H1 (cell line): Measurements from ENCODE around the gene TMEM232. TPM values are rescaled to one million over a fixed set of nuclear protein-coding genes. Genes with fewer than 3 reads are reported as not detected.

ENCODE experiments used
- BCL11A ChIP-seq, 2 experiments: IDR thresholded peaks; one replicate each; pipeline ENCODE4 v1.6.1; 2011; ENCODE audit warnings: low read depth in 2 of 2, low read length in 2 of 2, mild to moderate bottlenecking in 2 of 2
- BRCA1 ChIP-seq: IDR thresholded peaks from 2 replicates; pipeline ENCODE4 v1.6.1; 2012; ENCODE audit warnings: low read depth, low read length, improper control_type of control experiment
- CREB1 ChIP-seq: IDR thresholded peaks from 2 replicates; pipeline ENCODE4 v1.6.1; 2012; ENCODE audit warnings: inconsistent platforms
- FOSL1 ChIP-seq: IDR thresholded peaks from 2 replicates; pipeline ENCODE4 v1.6.1; 2011; ENCODE audit warnings: mild to moderate bottlenecking, low read depth, low read length, moderate library complexity; ENCODE audit not compliant: insufficient read depth
- GABPA ChIP-seq: IDR thresholded peaks from 2 replicates; pipeline ENCODE4 v1.6.1; 2011; ENCODE audit warnings: mild to moderate bottlenecking, low read length, moderate library complexity, borderline replicate concordance; ENCODE audit not compliant: insufficient read depth
- GTF2F1 ChIP-seq: IDR thresholded peaks from 2 replicates; pipeline ENCODE4 v1.6.1; 2012; ENCODE audit warnings: low read depth, low read length, improper control_type of control experiment, borderline replicate concordance
- JUND ChIP-seq: IDR thresholded peaks from 2 replicates; pipeline ENCODE4 v1.6.1; 2011; ENCODE audit warnings: mild to moderate bottlenecking, improper control_type of control experiment, low read length
- RAD21 ChIP-seq, 2 experiments: IDR thresholded peaks in 1 of 2; conservative IDR thresholded peaks in 1 of 2; 2 replicates each; pipeline ENCODE4 v1.6.1; 2011; ENCODE audit warnings: low read depth in 2 of 2, low read length in 2 of 2, improper control_type of control experiment in 1 of 2, inconsistent platforms in 1 of 2, mild to moderate bottlenecking in 1 of 2, moderate library complexity in 1 of 2
- polyA plus RNA-seq, 7 experiments: library from polyadenylated mRNA; depleted of rRNA in 3 of 7; stranded (reverse) in 5 of 7; unstranded in 2 of 7; fragments of >200 nt in 5 of 7; fragments of 200-250 nt in 2 of 7; gene quantifications; 1 replicate in 5 of 7; 2 replicates in 1 of 7; 4 replicates in 1 of 7; pipeline versions ENCODE4 v1.2.1 to v1.2.3, GENCODE V29; 2011 to 2013; ENCODE audit warnings: missing spikeins in 2 of 7, mixed read lengths in 2 of 7
- total RNA-seq: library from RNA; stranded (reverse); fragmentation: NEBNext Ultra II Directional; extraction: Animal tissue kit (Norgen Biotek cat#: 25700); gene quantifications from 2 replicates; pipeline ENCODE4 v1.2.1, GENCODE V29; 2021
- TF ChIP-seq, protein P1 (sequence below): fragments of 300-600 bp; sonication (generic); IDR thresholded peaks from 2 replicates; pipeline ENCODE4 v1.7.1; 2012; ENCODE audit warnings: low read length, moderate library complexity, mild to moderate bottlenecking, inconsistent platforms; ENCODE audit not compliant: insufficient replicate concordance

TMEM232 gene
- total and polyA plus RNA-seq, 2 of the 8 experiments (the other 6 are each of a cell fraction or from before 2014, with no cell fraction given): 0.38 to 1.3 TPM

DNA sequence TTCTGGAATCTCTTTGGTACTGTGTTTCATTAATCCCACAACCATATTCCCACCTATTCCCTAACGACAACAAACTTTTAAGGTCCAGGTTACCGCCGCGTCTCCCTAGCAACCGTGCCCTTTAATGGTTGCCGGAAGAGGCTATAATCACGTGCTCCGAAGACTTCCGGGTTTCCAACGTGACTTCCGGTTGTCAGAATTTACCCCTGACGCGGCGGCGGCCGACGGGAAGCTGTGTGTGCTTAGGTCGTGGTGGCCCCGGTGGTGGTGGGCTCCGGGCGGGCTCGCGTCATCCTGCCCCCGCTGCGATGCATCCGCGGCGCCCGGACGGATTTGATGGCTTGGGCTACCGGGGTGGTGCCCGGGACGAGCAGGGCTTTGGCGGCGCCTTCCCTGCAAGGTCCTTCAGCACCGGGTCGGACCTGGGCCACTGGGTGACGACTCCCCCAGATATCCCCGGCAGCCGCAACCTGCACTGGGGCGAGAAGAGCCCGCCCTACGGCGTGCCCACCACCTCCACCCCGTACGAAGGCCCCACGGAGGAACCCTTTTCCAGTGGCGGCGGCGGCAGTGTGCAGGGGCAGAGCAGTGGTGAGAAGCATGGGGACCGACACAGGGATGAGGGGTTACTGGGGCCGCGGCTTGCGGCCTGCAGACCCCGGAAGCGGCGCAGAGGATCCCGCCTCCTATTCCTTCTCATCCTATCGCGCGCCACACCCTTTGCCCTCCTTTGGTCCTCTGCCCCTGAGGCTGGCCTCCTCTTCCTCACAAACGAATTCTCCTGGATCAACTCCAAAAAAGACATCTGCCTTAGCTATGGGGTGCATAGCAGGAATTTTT is 12.6 kb upstream of the TMEM232 start, which contains the start of gene SLC25A46 (continued):
- TF ChIP-seq, protein P1, sequence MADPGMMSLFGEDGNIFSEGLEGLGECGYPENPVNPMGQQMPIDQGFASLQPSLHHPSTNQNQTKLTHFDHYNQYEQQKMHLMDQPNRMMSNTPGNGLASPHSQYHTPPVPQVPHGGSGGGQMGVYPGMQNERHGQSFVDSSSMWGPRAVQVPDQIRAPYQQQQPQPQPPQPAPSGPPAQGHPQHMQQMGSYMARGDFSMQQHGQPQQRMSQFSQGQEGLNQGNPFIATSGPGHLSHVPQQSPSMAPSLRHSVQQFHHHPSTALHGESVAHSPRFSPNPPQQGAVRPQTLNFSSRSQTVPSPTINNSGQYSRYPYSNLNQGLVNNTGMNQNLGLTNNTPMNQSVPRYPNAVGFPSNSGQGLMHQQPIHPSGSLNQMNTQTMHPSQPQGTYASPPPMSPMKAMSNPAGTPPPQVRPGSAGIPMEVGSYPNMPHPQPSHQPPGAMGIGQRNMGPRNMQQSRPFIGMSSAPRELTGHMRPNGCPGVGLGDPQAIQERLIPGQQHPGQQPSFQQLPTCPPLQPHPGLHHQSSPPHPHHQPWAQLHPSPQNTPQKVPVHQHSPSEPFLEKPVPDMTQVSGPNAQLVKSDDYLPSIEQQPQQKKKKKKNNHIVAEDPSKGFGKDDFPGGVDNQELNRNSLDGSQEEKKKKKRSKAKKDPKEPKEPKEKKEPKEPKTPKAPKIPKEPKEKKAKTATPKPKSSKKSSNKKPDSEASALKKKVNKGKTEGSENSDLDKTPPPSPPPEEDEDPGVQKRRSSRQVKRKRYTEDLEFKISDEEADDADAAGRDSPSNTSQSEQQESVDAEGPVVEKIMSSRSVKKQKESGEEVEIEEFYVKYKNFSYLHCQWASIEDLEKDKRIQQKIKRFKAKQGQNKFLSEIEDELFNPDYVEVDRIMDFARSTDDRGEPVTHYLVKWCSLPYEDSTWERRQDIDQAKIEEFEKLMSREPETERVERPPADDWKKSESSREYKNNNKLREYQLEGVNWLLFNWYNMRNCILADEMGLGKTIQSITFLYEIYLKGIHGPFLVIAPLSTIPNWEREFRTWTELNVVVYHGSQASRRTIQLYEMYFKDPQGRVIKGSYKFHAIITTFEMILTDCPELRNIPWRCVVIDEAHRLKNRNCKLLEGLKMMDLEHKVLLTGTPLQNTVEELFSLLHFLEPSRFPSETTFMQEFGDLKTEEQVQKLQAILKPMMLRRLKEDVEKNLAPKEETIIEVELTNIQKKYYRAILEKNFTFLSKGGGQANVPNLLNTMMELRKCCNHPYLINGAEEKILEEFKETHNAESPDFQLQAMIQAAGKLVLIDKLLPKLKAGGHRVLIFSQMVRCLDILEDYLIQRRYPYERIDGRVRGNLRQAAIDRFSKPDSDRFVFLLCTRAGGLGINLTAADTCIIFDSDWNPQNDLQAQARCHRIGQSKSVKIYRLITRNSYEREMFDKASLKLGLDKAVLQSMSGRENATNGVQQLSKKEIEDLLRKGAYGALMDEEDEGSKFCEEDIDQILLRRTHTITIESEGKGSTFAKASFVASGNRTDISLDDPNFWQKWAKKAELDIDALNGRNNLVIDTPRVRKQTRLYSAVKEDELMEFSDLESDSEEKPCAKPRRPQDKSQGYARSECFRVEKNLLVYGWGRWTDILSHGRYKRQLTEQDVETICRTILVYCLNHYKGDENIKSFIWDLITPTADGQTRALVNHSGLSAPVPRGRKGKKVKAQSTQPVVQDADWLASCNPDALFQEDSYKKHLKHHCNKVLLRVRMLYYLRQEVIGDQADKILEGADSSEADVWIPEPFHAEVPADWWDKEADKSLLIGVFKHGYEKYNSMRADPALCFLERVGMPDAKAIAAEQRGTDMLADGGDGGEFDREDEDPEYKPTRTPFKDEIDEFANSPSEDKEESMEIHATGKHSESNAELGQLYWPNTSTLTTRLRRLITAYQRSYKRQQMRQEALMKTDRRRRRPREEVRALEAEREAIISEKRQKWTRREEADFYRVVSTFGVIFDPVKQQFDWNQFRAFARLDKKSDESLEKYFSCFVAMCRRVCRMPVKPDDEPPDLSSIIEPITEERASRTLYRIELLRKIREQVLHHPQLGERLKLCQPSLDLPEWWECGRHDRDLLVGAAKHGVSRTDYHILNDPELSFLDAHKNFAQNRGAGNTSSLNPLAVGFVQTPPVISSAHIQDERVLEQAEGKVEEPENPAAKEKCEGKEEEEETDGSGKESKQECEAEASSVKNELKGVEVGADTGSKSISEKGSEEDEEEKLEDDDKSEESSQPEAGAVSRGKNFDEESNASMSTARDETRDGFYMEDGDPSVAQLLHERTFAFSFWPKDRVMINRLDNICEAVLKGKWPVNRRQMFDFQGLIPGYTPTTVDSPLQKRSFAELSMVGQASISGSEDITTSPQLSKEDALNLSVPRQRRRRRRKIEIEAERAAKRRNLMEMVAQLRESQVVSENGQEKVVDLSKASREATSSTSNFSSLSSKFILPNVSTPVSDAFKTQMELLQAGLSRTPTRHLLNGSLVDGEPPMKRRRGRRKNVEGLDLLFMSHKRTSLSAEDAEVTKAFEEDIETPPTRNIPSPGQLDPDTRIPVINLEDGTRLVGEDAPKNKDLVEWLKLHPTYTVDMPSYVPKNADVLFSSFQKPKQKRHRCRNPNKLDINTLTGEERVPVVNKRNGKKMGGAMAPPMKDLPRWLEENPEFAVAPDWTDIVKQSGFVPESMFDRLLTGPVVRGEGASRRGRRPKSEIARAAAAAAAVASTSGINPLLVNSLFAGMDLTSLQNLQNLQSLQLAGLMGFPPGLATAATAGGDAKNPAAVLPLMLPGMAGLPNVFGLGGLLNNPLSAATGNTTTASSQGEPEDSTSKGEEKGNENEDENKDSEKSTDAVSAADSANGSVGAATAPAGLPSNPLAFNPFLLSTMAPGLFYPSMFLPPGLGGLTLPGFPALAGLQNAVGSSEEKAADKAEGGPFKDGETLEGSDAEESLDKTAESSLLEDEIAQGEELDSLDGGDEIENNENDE: no peak
- no peak for TF ChIP-seq GTF2F1
- no peak for TF ChIP-seq BCL11A (IDR thresholded peaks at IDR 0.05; ENCODE audit: low read depth in 2 of 2, low read length in 2 of 2)
- TF ChIP-seq RAD21 (IDR thresholded peaks at IDR 0.05 in 1 of 2, conservative IDR thresholded peaks at IDR 0.05 in 1 of 2; ENCODE audit: low read depth in 2 of 2, low read length in 2 of 2): no peak
- no peak for TF ChIP-seq BRCA1
- TF ChIP-seq CREB1: peak; percentile 84
- TF ChIP-seq GABPA: peak; percentile 93; the same call in 1 of the 2 replicates
- 0 out of 2 replicates have a peak, but pooled peaks have one; percentile 15 for TF ChIP-seq JUND
- no peak for TF ChIP-seq FOSL1
